OCI-LY7 (cell line): Measurements from ENCODE around the gene PVALEF.

Experiments
- CTCF ChIP-seq: fragments of 200-600 bp; sonication (generic); conservative IDR thresholded peaks from 2 replicates; pipeline ENCODE4 v1.5.1; 2014; ENCODE audit warnings: mild to moderate bottlenecking, antibody characterized with exemption, low read length, moderate library complexity, mixed read lengths
- EZH2phosphoT487 ChIP-seq: fragments of 200-600 bp; sonication (generic); IDR thresholded peaks from 2 replicates; pipeline ENCODE4 v1.6.1; 2018; ENCODE audit warnings: low read depth, borderline replicate concordance, mild to moderate bottlenecking, mixed run types, antibody characterized with exemption, low read length, moderate library complexity, mixed read lengths

- TF ChIP-seq EZH2phosphoT487 (no peak), CTCF (no peak)
Measured at GRCh38 chr17:81169870-81170309, 4.6 kb downstream of the PVALEF start.
